Suprapubic skin (tissue), 4 donors: ENCODE results near the gene PCCB.

Experiments
- EP300 ChIP-seq: sonication (generic); formaldehyde crosslinking; IDR thresholded peaks from one replicate; pipeline ENCODE4 v1.6.1; 2017; ENCODE audit warnings: antibody characterized with exemption
- POLR2A ChIP-seq, 2 donors: fragments of 450-650 bp; IDR thresholded peaks; one replicate each; pipeline ENCODE4 v1.6.1; 2017; ENCODE audit warnings: antibody characterized with exemption in 2 of 2, mild to moderate bottlenecking in 2 of 2, moderate library complexity in 2 of 2
- POLR2AphosphoS5 ChIP-seq, 3 donors: sonication (generic); formaldehyde crosslinking; IDR thresholded peaks; one replicate each; pipeline ENCODE4 v1.6.1; 2017; ENCODE audit warnings: antibody characterized with exemption in 3 of 3
- TF ChIP-seq, protein P1 (sequence below), 2 donors: fragments of 200-600 bp in 1 of 2; fragments of 450-650 bp in 1 of 2; sonication (generic) in 1 of 2; IDR thresholded peaks; one replicate each; pipeline ENCODE4 v1.5.1; 2016 to 2019; ENCODE audit warnings: antibody characterized with exemption in 2 of 2, mild to moderate bottlenecking in 1 of 2, moderate library complexity in 1 of 2

GRCh38 chr3:136262559-136262958, 12.4 kb downstream of the PCCB start:
- TF ChIP-seq, protein P1, sequence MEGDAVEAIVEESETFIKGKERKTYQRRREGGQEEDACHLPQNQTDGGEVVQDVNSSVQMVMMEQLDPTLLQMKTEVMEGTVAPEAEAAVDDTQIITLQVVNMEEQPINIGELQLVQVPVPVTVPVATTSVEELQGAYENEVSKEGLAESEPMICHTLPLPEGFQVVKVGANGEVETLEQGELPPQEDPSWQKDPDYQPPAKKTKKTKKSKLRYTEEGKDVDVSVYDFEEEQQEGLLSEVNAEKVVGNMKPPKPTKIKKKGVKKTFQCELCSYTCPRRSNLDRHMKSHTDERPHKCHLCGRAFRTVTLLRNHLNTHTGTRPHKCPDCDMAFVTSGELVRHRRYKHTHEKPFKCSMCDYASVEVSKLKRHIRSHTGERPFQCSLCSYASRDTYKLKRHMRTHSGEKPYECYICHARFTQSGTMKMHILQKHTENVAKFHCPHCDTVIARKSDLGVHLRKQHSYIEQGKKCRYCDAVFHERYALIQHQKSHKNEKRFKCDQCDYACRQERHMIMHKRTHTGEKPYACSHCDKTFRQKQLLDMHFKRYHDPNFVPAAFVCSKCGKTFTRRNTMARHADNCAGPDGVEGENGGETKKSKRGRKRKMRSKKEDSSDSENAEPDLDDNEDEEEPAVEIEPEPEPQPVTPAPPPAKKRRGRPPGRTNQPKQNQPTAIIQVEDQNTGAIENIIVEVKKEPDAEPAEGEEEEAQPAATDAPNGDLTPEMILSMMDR (IDR thresholded peaks at IDR 0.05): no peak
- TF ChIP-seq POLR2A (IDR thresholded peaks at IDR 0.05) (no peak), POLR2AphosphoS5 (IDR thresholded peaks at IDR 0.05) (no peak), EP300 (no peak)
